WTC11 (cell line): ENCODE measurements around the gene PCDH1. TPM values are rescaled to one million over a fixed set of nuclear protein-coding genes. Genes with fewer than 3 reads are reported as not detected.

Experiments
- ATAC-seq: fragments of 200-7000 bp; cut with Tn5 transposase; 2 replicates; pipeline ENCODE4 v1.10.0; 2021; ENCODE audit warnings: mild to moderate bottlenecking, moderate library complexity
- CTCF ChIA-PET: fragments of 300-600 bp; sonication (Branson Sonifier 250); formaldehyde crosslinking; loops from one replicate; lab custom pipeline; 2021; ENCODE audit warnings: antibody characterized with exemption; lab: Charles Lee
- POLR2A ChIA-PET: fragments of 350-600 bp; sonication (Branson Sonifier 250); formaldehyde crosslinking; loops from one replicate; lab custom pipeline; 2021; ENCODE audit warnings: antibody characterized with exemption; lab: Charles Lee
- DNase-seq: peaks from one replicate; pipeline ENCODE4 v3.0.0; 2021; ENCODE audit warnings: low spot score
- H3K27ac Mint-ChIP-seq: 2 replicates; pipeline ENCODE4 v1.8.0; 2021; ENCODE audit warnings: mixed read lengths
- H3K27me3 Mint-ChIP-seq: 2 replicates; pipeline ENCODE4 v1.8.0; 2021; ENCODE audit warnings: low read depth, mild to moderate bottlenecking, moderate library complexity, mixed read lengths
- H3K36me3 Mint-ChIP-seq: 2 replicates; pipeline ENCODE4 v1.8.0; 2021; ENCODE audit warnings: mixed read lengths
- H3K4me1 Mint-ChIP-seq: 2 replicates; pipeline ENCODE4 v1.8.0; 2022; ENCODE audit warnings: mixed read lengths
- H3K4me3 Mint-ChIP-seq: 2 replicates; pipeline ENCODE4 v1.8.0; 2021; ENCODE audit warnings: mild to moderate bottlenecking, moderate library complexity, mixed read lengths
- H3K9me3 Mint-ChIP-seq: 2 replicates; pipeline ENCODE4 v1.8.0; 2021; ENCODE audit warnings: mixed read lengths
- CREB1 ChIP-seq: sonication (generic); formaldehyde crosslinking; IDR thresholded peaks from 2 replicates; pipeline ENCODE4 v1.8.0; 2023; ENCODE audit warnings: mild to moderate bottlenecking, missing genetic modification reagents
- CREM ChIP-seq: sonication (generic); formaldehyde crosslinking; IDR thresholded peaks from 2 replicates; pipeline ENCODE4 v1.8.1; 2022; ENCODE audit warnings: mild to moderate bottlenecking, missing genetic modification reagents, moderate library complexity
- GTF2I ChIP-seq: fragments of 250-450 bp; sonication (Bioruptor Pico); conservative IDR thresholded peaks from 2 replicates; pipeline ENCODE4 v1.4.0; 2021; ENCODE audit warnings: mild to moderate bottlenecking
- HMGA2 ChIP-seq: fragments of 250-450 bp; sonication (Bioruptor Pico); IDR thresholded peaks from 2 replicates; pipeline ENCODE4 v1.4.0; 2021; ENCODE audit warnings: mild to moderate bottlenecking, moderate library complexity
- KAT7 ChIP-seq: sonication (generic); formaldehyde crosslinking; IDR thresholded peaks from 2 replicates; pipeline ENCODE4 v1.8.1; 2023; ENCODE audit warnings: missing genetic modification reagents, mild to moderate bottlenecking, borderline replicate concordance
- NR3C1 ChIP-seq: sonication (generic); formaldehyde crosslinking; conservative IDR thresholded peaks from 2 replicates; pipeline ENCODE4 v1.8.1; 2023; ENCODE audit warnings: low read depth, mild to moderate bottlenecking, missing genetic modification reagents
- RELA ChIP-seq: sonication (generic); formaldehyde crosslinking; IDR thresholded peaks from 2 replicates; pipeline ENCODE4 v1.8.1; 2022; ENCODE audit warnings: missing genetic modification reagents, mild to moderate bottlenecking, borderline replicate concordance
- SP1 ChIP-seq: sonication (generic); formaldehyde crosslinking; conservative IDR thresholded peaks from 2 replicates; pipeline ENCODE4 v1.8.1; 2022; ENCODE audit warnings: missing genetic modification reagents
- TP53 ChIP-seq: sonication (generic); formaldehyde crosslinking; IDR thresholded peaks from 2 replicates; pipeline ENCODE4 v1.8.1; 2023; ENCODE audit warnings: mild to moderate bottlenecking, missing genetic modification reagents
- ZNF263 ChIP-seq: sonication (generic); formaldehyde crosslinking; IDR thresholded peaks from 2 replicates; pipeline ENCODE4 v1.8.1; 2022; ENCODE audit warnings: low read depth, mild to moderate bottlenecking, moderate library complexity, missing genetic modification reagents
- ZNF423 ChIP-seq: fragments of 250-450 bp; sonication (Bioruptor Pico); IDR thresholded peaks from 2 replicates; pipeline ENCODE4 v2.1.2; 2022; ENCODE audit warnings: mild to moderate bottlenecking, moderate library complexity
- ZNF671 ChIP-seq: fragments of 250-450 bp; sonication (Bioruptor Pico); IDR thresholded peaks from 2 replicates; pipeline ENCODE4 v1.8.0; 2021; ENCODE audit warnings: mild to moderate bottlenecking
- total RNA-seq: library from RNA; stranded (reverse); gene quantifications from 3 replicates; pipeline ENCODE4 v1.2.3, GENCODE V29; 2021
- TF ChIP-seq, protein P1 (sequence below): sonication (generic); formaldehyde crosslinking; IDR thresholded peaks from 2 replicates; pipeline ENCODE4 v1.8.1; 2022; ENCODE audit warnings: mild to moderate bottlenecking, moderate library complexity, missing genetic modification reagents
- TF ChIP-seq, protein P2 (sequence below): fragments of 250-450 bp; sonication (Bioruptor Pico); IDR thresholded peaks from 2 replicates; pipeline ENCODE4 v1.9.0; 2021; ENCODE audit warnings: moderate library complexity, mild to moderate bottlenecking, inconsistent platforms, borderline replicate concordance
- TF ChIP-seq, protein P3 (sequence below): sonication (generic); formaldehyde crosslinking; IDR thresholded peaks from 2 replicates; pipeline ENCODE4 v1.8.1; 2022; ENCODE audit warnings: missing genetic modification reagents, borderline replicate concordance
- TF ChIP-seq, protein P4 (sequence below): sonication (generic); formaldehyde crosslinking; IDR thresholded peaks from 2 replicates; pipeline ENCODE4 v1.8.0; 2022; ENCODE audit warnings: mild to moderate bottlenecking, missing genetic modification reagents
- TF ChIP-seq, protein P5 (sequence below): sonication (generic); formaldehyde crosslinking; IDR thresholded peaks from 2 replicates; pipeline ENCODE4 v1.8.0; 2022; ENCODE audit warnings: mild to moderate bottlenecking, missing genetic modification reagents

The PCDH1 gene
- total RNA-seq, 1 experiment from 2014 or later = 105 TPM

DNA sequence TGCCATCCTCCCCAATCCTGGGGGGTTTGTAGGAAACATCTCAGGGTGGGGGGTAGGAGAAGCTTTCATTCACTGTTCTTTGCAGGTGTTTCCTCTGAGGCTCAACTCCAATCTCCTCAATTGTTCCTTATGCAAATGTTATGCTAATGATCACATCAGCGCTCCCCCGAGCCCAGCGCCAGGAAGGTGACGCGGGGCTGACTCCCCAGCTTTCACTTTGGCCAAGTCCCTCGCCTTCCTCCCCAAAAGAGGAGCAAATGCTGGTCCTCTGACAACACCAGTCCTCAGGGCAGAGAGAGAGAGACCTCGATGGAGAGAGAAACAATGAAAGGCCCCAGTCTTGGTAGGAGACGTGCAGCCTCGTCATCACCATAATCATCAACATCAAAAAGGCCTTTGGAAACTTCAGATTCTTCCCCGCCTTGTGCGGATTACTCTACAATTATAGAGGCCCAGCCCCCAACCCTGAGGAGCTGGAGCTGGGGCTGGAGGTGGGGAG, 39.1 kb downstream of the PCDH1 start:
- no peaks in the 10 kb centered on the region for H3K9me3 Mint-ChIP-seq
- no peaks in the 10 kb centered on the region for H3K36me3 Mint-ChIP-seq
- H3K4me3 Mint-ChIP-seq = peak overlapping the region; percentile 67
- H3K4me1 Mint-ChIP-seq = peaks cover 97% of the 10 kb centered on the region
- H3K27ac Mint-ChIP-seq = peak overlapping the region; percentile 100
- peak; percentile 81 for DNase-seq
- ATAC-seq = peak; percentile 62
- ChIA-PET POLR2A (interaction anchor here (0.7 to 3.4 kb wide), 16 partner anchors 11 to 149 kb away, joined by 3 to 54 read pairs (median 5); partner anchors contain the start of genes DELE1 and PCDH1), CTCF (interaction anchor here (0.7 to 5.8 kb wide), 26 partner anchors 11 to 169 kb away, joined by 3 to 79 read pairs (median 6); partner anchors contain the start of genes DELE1, PCDH1 and RNF14)
- TF ChIP-seq CREB1 (CRISPR knock-in tag) (no peak), CREM (CRISPR knock-in tag) (peak; percentile 61; the same call in 1 of the 2 replicates), HMGA2 (no peak), ZNF423 (CRISPR knock-in tag) (no peak), NR3C1 (CRISPR knock-in tag) (no peak), KAT7 (CRISPR knock-in tag) (no peak), SP1 (peak; percentile 29; the same call in 1 of the 2 replicates), ZNF263 (peak; percentile 99), ZNF671 (no peak)
- TF ChIP-seq, protein P1, sequence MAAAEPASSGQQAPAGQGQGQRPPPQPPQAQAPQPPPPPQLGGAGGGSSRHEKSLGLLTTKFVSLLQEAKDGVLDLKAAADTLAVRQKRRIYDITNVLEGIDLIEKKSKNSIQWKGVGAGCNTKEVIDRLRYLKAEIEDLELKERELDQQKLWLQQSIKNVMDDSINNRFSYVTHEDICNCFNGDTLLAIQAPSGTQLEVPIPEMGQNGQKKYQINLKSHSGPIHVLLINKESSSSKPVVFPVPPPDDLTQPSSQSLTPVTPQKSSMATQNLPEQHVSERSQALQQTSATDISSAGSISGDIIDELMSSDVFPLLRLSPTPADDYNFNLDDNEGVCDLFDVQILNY (CRISPR knock-in tag) = peak; percentile 69; the same call in 1 of the 2 replicates
- TF ChIP-seq, protein P2, sequence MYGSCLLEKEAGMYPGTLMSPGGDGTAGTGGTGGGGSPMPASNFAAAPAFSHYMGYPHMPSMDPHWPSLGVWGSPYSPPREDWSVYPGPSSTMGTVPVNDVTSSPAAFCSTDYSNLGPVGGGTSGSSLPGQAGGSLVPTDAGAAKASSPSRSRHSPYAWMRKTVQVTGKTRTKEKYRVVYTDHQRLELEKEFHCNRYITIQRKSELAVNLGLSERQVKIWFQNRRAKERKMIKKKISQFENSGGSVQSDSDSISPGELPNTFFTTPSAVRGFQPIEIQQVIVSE (CRISPR knock-in tag) = no peak
- TF ChIP-seq, protein P3, sequence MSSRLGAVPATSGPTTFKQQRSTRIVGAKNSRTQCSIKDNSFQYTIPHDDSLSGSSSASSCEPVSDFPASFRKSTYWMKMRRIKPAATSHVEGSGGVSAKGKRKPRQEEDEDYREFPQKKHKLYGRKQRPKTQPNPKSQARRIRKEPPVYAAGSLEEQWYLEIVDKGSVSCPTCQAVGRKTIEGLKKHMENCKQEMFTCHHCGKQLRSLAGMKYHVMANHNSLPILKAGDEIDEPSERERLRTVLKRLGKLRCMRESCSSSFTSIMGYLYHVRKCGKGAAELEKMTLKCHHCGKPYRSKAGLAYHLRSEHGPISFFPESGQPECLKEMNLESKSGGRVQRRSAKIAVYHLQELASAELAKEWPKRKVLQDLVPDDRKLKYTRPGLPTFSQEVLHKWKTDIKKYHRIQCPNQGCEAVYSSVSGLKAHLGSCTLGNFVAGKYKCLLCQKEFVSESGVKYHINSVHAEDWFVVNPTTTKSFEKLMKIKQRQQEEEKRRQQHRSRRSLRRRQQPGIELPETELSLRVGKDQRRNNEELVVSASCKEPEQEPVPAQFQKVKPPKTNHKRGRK = no peak
- H3K27me3 Mint-ChIP-seq = no peaks in the 10 kb centered on the region

DNA sequence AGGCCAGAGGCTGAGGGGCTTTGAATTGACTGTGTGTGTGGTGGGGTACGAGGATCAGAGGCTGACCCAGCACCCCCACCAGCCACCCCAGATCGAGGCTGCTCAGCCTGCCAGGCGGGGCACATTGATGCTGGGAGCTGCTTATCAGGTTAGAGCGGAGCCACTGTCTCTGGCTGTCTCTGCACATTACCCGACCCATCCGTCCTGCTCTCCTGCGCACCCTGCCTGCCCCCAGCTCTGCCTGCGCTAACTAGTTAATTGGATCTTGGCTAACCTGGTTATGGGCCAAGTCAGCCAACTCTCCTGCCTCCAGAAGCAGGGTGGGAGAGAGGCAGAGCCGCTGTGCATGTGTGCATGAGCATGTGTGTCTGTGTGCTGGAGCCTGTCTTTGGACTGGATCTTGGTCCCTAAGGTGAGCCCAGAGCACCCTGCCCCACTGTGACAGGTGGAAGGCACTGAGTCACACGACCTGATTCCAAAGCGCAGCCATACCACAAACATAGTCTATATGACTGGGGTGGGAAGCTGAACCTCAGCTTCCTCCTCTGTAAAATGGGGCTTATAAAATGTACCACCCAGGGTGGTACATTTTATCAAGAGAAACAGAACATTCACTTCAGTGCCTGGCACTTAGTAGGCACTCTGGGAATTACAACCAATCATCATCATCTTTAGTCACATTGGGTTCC, 39.7 kb downstream of the PCDH1 start:
- Mint-ChIP-seq H3K27ac (peak overlapping the region; percentile 100), H3K4me3 (peak overlapping the region; percentile 67), H3K4me1 (peaks cover 91% of the 10 kb centered on the region), H3K36me3 (no peaks in the 10 kb centered on the region), H3K9me3 (no peaks in the 10 kb centered on the region), H3K27me3 (no peaks in the 10 kb centered on the region)
- ChIA-PET POLR2A (interaction anchor here (0.6 to 3.4 kb wide), 14 partner anchors 11 to 515 kb away, joined by 3 to 54 read pairs (median 7); partner anchors contain the start of gene PCDH1), CTCF (interaction anchor here (0.8 to 5.8 kb wide), 26 partner anchors 11 to 169 kb away, joined by 3 to 79 read pairs (median 6); partner anchors contain the start of genes PCDH1 and RNF14)
- no peak for TF ChIP-seq RELA (CRISPR knock-in tag)
- TF ChIP-seq TP53 = 0 out of 2 replicates have a peak, but pooled peaks have one; percentile 25
- TF ChIP-seq GTF2I = peak; percentile 90
- TF ChIP-seq, protein P4, sequence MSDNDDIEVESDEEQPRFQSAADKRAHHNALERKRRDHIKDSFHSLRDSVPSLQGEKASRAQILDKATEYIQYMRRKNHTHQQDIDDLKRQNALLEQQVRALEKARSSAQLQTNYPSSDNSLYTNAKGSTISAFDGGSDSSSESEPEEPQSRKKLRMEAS (CRISPR knock-in tag) = no peak
- TF ChIP-seq, protein P5, sequence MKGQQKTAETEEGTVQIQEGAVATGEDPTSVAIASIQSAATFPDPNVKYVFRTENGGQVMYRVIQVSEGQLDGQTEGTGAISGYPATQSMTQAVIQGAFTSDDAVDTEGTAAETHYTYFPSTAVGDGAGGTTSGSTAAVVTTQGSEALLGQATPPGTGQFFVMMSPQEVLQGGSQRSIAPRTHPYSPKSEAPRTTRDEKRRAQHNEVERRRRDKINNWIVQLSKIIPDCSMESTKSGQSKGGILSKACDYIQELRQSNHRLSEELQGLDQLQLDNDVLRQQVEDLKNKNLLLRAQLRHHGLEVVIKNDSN (CRISPR knock-in tag) = peak; percentile 33; the same call in 1 of the 2 replicates
- TF ChIP-seq, protein P1 (CRISPR knock-in tag) = no peak
- peak; percentile 14 for ATAC-seq
- peak; percentile 55 for DNase-seq
